NCI-H2171 (cell line): ENCODE measurements around the gene ACSF2.
A peak's percentile ranks its signal among the peaks of the same experiment; 100 is the strongest.

Experiments used
- DNase-seq: peaks from one replicate; lab custom pipeline; 2025; lab: John Stamatoyannopoulos, UW

The ACSF2 gene

GRCh38 chr17:50501054-50501453, 75.0 kb downstream of the ACSF2 start:
- DNase-seq, result no peak

DNA sequence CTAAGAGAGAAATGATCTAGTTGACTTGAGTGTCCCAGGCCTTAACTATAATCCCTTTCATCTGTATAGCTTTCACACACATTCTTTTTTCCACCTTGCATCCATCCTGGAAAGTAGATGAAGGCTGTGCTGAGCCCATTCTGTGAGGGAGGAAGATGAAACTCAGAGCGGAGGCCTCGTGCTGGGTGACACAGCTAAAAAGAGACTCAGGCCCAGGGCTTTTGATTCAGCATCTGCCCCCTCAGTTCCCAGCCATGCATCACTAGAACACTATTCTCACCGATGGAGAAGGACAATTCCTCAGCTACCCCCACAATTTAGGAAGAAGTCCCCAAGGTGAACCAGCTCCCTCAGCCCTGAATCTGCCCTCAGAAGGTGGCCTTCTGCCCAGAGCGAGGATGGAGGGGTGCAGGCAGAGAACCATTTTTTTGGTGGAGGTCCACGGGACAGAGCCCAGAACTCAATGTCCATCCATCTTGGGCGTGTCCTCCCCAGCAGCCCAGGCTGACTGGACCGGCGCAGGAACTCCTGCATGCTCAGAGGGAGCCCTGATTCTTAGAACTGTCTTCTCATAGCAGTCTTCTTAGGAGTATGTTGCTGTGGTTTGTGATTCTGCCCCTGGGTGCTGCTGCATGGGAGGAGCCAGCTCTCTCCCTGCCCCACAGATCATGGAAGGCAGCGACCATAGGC, 76.4 kb downstream of the ACSF2 start:
- no peak for DNase-seq

- no peak for DNase-seq
Measured at GRCh38 chr17:50505591-50506130, 79.6 kb downstream of the ACSF2 start.

DNA sequence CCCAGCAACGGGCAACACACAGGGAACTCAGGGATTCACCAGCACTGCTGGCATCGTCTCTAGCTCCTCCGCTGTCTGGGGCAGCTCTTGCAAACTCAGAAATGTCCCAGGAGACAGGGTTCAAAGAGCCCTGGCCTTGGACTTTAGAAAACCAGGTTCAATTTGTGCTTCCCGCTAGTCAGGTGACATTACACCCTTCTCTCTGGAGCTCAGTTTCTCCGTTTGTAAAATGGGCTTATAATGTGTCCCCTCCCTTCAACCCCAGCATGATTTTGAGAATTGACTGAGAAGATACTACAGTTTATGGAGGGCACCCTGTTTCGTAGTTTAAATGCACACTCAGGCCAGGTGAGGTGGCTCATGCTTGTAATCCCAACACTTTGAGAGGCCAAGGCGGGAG, 80.3 kb downstream of the ACSF2 start:
- no peak for DNase-seq

GRCh38 chr17:50507871-50508572, 82.0 kb downstream of the ACSF2 start, which contains the start of gene MYCBPAP:
MYCBPAP (plus strand) TSS chr17:50508439; CDS start chr17:50508675, 236 bp downstream.
- no peak for DNase-seq

DNA sequence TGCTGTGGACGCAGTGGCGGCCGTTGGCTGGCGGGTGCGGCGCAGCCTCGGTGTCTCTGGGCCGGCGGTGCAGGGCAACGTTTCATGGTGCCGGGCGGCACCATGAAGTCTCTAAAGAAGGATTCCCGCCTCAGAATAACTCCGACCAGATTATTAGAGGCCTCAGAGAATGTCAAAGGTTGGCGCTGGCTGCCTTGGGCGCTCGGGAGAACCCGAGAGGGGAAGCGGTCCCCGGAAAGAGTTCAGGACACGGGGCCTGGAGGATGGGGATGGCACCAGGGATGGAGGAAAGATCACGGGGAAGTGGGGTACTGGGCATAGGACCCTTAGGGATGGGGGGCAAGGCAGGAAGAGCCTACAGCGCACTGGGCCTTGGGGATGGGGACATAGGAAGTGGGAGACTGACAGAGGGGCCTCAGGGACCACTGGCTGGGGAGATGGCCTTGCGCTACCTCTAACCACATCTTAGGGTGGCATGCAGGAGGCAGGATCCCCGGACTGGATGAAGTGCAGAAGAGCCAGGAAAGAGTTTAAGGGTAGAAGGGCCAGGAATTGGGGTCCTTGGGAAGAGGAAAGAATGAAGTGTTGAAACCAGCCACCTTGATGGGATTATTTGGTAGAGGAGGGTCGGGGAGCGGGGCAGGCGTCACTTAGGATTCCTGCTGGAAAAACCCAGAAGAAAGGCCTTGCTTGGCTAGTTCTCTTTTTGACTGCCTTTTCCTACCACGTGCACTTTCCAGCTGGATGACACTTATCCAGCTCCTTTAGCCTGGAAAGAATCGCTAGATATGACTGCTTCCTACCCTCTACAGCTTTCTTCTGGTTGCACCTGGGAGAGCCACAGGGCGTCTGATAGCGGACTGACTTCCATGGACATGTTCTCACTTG, 82.8 kb downstream of the ACSF2 start:
- DNase-seq, result no peak

- DNase-seq, result no peak
Measured at GRCh38 chr17:50511058-50511457, 85.0 kb downstream of the ACSF2 start.

DNA sequence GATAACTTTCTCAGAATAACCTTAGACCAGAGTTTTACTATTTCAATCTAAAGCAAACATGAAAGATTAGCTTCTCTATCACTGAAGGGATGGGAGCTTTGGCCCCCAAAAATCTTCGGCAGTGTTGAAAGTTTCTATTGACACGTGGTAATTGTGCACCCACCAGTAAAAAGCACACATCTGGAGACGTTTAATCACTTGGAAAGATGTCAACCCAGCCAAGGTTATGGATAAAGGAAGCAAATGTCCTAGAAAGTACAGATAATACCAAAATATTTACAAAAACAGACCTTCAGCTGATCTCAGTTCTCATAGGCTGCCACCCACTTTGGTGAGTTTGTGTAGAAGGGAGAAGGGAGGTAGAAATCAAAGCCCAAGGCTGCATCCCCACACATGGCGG, 87.5 kb downstream of the ACSF2 start:
- DNase-seq, result no peak

GRCh38 chr17:50514388-50514787, 88.4 kb downstream of the ACSF2 start:
- DNase-seq, result no peak

- DNase-seq, result no peak
Measured at GRCh38 chr17:50514936-50515702, 89.1 kb downstream of the ACSF2 start.

- no peak for DNase-seq
Measured at GRCh38 chr17:50517011-50517410, 91.0 kb downstream of the ACSF2 start.

DNA sequence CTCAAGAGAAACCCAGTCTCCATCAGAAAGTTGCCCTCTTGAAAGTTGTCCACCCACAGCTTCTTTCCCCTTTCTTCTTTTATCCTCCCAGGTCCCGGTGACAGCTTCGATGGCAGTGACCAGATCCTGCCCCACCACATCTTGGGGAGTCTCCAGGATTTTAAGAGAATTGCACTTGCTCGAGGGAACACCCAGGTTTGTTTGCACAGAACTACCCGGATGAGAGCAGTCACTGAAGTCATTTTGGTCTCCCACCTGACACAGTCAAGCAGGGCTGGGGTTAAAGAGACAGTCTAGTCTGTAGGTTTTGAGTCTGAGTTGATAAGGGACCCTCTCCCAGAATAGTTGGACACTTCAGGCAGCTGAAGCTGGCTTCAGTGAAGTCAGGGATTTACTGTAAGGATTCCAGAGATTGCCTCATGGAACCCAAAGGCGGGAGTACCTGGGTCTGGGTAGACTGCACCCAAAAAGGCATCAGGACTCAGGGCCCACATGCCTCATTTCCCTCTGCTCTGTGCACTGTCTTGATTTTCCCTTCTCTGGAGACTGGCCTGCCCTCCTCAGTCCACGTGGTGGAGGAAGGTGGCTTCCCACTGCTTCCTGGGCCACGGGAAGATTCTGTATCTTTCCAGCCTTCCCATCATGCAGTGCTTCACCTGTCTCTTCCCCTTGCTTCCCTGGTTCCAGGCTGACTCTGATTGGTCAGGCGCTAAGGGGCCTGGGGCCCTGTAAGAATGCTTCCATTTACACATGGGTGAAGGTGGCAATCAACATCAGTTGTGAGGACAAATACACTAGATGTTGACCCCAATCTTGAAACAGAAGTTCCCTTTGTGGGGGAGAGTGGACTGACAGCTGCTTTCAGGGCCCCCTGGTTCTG, 91.7 kb downstream of the ACSF2 start:
- DNase-seq, result no peak

DNA sequence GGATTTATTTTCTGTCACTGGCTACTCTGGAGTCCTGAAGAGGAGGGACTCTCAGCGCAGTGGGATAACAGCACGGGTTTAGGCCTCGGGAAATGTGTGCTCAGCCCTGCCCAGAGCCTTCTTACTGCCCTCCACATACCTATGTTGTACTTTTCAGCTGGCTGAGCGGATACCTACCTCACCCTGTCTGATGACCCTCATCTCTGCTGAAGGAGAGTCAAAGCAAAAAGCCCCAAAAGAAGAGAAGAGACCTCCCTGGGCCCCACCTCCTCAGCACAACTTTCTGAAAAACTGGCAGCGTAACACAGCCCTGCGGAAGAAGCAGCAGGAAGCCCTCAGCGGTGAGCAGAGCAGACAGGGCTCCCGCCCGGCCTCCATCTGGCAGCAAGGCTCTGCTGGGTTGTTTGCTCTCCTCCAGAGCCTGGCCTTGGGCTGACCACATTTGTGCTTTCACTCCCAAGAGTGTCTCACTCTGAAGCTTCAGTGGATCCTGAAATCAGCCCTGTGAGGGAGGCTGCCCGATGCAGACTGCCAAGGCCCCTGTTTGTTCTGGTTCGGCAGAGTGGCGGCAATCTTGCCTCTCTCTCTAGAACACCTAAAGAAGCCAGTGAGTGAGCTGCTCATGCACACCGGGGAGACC, 92.5 kb downstream of the ACSF2 start:
- DNase-seq, result peak; percentile 26

GRCh38 chr17:50519141-50519834, 93.3 kb downstream of the ACSF2 start:
- no peak for DNase-seq

- DNase-seq, result no peak
Measured at GRCh38 chr17:50520483-50520882, 94.5 kb downstream of the ACSF2 start.

- DNase-seq, result no peak
Measured at GRCh38 chr17:50521514-50521913, 95.5 kb downstream of the ACSF2 start.

DNA sequence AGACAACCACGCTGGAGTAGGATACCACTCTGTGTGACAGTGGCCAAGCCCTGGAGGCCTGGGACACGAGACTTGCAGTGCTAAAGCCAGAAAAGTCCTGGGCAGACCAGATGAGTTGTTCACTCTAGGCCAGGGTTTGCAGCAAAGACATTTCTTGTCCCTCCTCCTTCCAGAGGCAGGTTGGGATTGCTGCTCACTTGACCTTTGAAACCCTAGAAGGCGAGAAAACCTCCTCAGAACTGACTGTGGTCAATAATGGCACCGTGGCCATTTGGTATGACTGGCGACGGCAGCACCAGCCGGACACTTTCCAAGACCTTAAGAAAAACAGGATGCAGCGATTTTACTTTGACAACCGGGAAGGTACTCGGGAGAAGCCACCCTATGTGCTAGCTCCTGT, 96.7 kb downstream of the ACSF2 start:
- DNase-seq, result no peak

GRCh38 chr17:50523208-50523607, 97.2 kb downstream of the ACSF2 start:
- no peak for DNase-seq
